WTC11 (cell line): Measurements from ENCODE around the gene RPL12. TPM values are rescaled to one million over a fixed set of nuclear protein-coding genes. Genes with fewer than 3 reads are reported as not detected.

Source experiments
- ATAC-seq: fragments of 200-7000 bp; cut with Tn5 transposase; 2 replicates; pipeline ENCODE4 v1.10.0; 2021; ENCODE audit warnings: mild to moderate bottlenecking, moderate library complexity
- CTCF ChIA-PET: fragments of 300-600 bp; sonication (Branson Sonifier 250); formaldehyde crosslinking; loops from one replicate; lab custom pipeline; 2021; ENCODE audit warnings: antibody characterized with exemption; lab: Charles Lee
- POLR2A ChIA-PET: fragments of 350-600 bp; sonication (Branson Sonifier 250); formaldehyde crosslinking; loops from one replicate; lab custom pipeline; 2021; ENCODE audit warnings: antibody characterized with exemption; lab: Charles Lee
- DNase-seq: peaks from one replicate; pipeline ENCODE4 v3.0.0; 2021; ENCODE audit warnings: low spot score
- H3K27ac Mint-ChIP-seq: 2 replicates; pipeline ENCODE4 v1.8.0; 2021; ENCODE audit warnings: mixed read lengths
- H3K27me3 Mint-ChIP-seq: 2 replicates; pipeline ENCODE4 v1.8.0; 2021; ENCODE audit warnings: low read depth, mild to moderate bottlenecking, moderate library complexity, mixed read lengths
- H3K36me3 Mint-ChIP-seq: 2 replicates; pipeline ENCODE4 v1.8.0; 2021; ENCODE audit warnings: mixed read lengths
- H3K4me1 Mint-ChIP-seq: 2 replicates; pipeline ENCODE4 v1.8.0; 2022; ENCODE audit warnings: mixed read lengths
- H3K4me3 Mint-ChIP-seq: 2 replicates; pipeline ENCODE4 v1.8.0; 2021; ENCODE audit warnings: mild to moderate bottlenecking, moderate library complexity, mixed read lengths
- H3K9me3 Mint-ChIP-seq: 2 replicates; pipeline ENCODE4 v1.8.0; 2021; ENCODE audit warnings: mixed read lengths
- ARID4B ChIP-seq: sonication (generic); formaldehyde crosslinking; IDR thresholded peaks from 2 replicates; pipeline ENCODE4 v1.8.0; 2023; ENCODE audit warnings: missing genetic modification reagents, mild to moderate bottlenecking, borderline replicate concordance
- ATF3 ChIP-seq: sonication (generic); formaldehyde crosslinking; conservative IDR thresholded peaks from 2 replicates; pipeline ENCODE4 v1.8.1; 2022; ENCODE audit warnings: mild to moderate bottlenecking, missing genetic modification reagents
- CDX4 ChIP-seq: fragments of 250-450 bp; sonication (Bioruptor Pico); IDR thresholded peaks from 2 replicates; pipeline ENCODE4 v1.9.0; 2021; ENCODE audit warnings: moderate library complexity, mild to moderate bottlenecking, inconsistent platforms, borderline replicate concordance
- CREB1 ChIP-seq: sonication (generic); formaldehyde crosslinking; IDR thresholded peaks from 2 replicates; pipeline ENCODE4 v1.8.0; 2023; ENCODE audit warnings: mild to moderate bottlenecking, missing genetic modification reagents
- FOXP1 ChIP-seq: sonication (generic); formaldehyde crosslinking; IDR thresholded peaks from 2 replicates; pipeline ENCODE4 v1.8.0; 2022; ENCODE audit warnings: missing genetic modification reagents, mild to moderate bottlenecking, moderate library complexity, borderline replicate concordance
- HMGA2 ChIP-seq: fragments of 250-450 bp; sonication (Bioruptor Pico); IDR thresholded peaks from 2 replicates; pipeline ENCODE4 v1.4.0; 2021; ENCODE audit warnings: mild to moderate bottlenecking, moderate library complexity
- IRF2 ChIP-seq: sonication (generic); formaldehyde crosslinking; IDR thresholded peaks from 2 replicates; pipeline ENCODE4 v1.8.0; 2022; ENCODE audit warnings: low read depth, missing genetic modification reagents, borderline replicate concordance
- MLX ChIP-seq: sonication (generic); formaldehyde crosslinking; IDR thresholded peaks from 2 replicates; pipeline ENCODE4 v1.8.1; 2023; ENCODE audit warnings: mild to moderate bottlenecking, missing genetic modification reagents, moderate library complexity
- NFATC4 ChIP-seq: fragments of 250-450 bp; sonication (Bioruptor Pico); IDR thresholded peaks from 2 replicates; pipeline ENCODE4 v1.9.0; 2021; ENCODE audit warnings: mild to moderate bottlenecking
- PRDM15 ChIP-seq: sonication (generic); formaldehyde crosslinking; IDR thresholded peaks from 2 replicates; pipeline ENCODE4 v1.8.0; 2022; ENCODE audit warnings: missing genetic modification reagents
- SMAD3 ChIP-seq: sonication (generic); formaldehyde crosslinking; IDR thresholded peaks from 2 replicates; pipeline ENCODE4 v1.8.0; 2022; ENCODE audit warnings: missing genetic modification reagents, mild to moderate bottlenecking, borderline replicate concordance
- SP1 ChIP-seq: sonication (generic); formaldehyde crosslinking; conservative IDR thresholded peaks from 2 replicates; pipeline ENCODE4 v1.8.1; 2022; ENCODE audit warnings: missing genetic modification reagents
- TEAD1 ChIP-seq: sonication (generic); formaldehyde crosslinking; IDR thresholded peaks from 2 replicates; pipeline ENCODE4 v1.8.0; 2022; ENCODE audit warnings: mild to moderate bottlenecking, missing genetic modification reagents
- ZNF138 ChIP-seq: sonication (generic); formaldehyde crosslinking; conservative IDR thresholded peaks from 2 replicates; pipeline ENCODE4 v1.8.1; 2022; ENCODE audit warnings: mild to moderate bottlenecking, moderate library complexity, missing genetic modification reagents
- ZNF232 ChIP-seq: sonication (generic); formaldehyde crosslinking; IDR thresholded peaks from 2 replicates; pipeline ENCODE4 v1.8.0; 2022; ENCODE audit warnings: mild to moderate bottlenecking, missing genetic modification reagents
- ZNF263 ChIP-seq: sonication (generic); formaldehyde crosslinking; IDR thresholded peaks from 2 replicates; pipeline ENCODE4 v1.8.1; 2022; ENCODE audit warnings: low read depth, mild to moderate bottlenecking, moderate library complexity, missing genetic modification reagents
- ZNF317 ChIP-seq: sonication (generic); formaldehyde crosslinking; IDR thresholded peaks from 2 replicates; pipeline ENCODE4 v1.8.1; 2023; ENCODE audit warnings: low read depth, mild to moderate bottlenecking, moderate library complexity, missing genetic modification reagents, borderline replicate concordance
- ZSCAN18 ChIP-seq: fragments of 250-450 bp; sonication (Bioruptor Pico); IDR thresholded peaks from 2 replicates; pipeline ENCODE4 v2.1.2; 2022; ENCODE audit warnings: mild to moderate bottlenecking, moderate library complexity
- total RNA-seq: library from RNA; stranded (reverse); gene quantifications from 3 replicates; pipeline ENCODE4 v1.2.3, GENCODE V29; 2021

The RPL12 gene
- total RNA-seq, 1 experiment from 2014 or later: 1,902 TPM

GRCh38 chr9:127496974-127497373 is 45.8 kb upstream of the RPL12 start:
- DNase-seq: no peak
- ChIA-PET POLR2A (no interaction called here), CTCF (no interaction called here)
- Mint-ChIP-seq H3K27ac (no peak overlapping the region), H3K9me3 (no peaks in the 10 kb centered on the region), H3K36me3 (peaks cover 9% of the 10 kb centered on the region), H3K27me3 (no peaks in the 10 kb centered on the region), H3K4me3 (no peak overlapping the region), H3K4me1 (no peaks in the 10 kb centered on the region)
- TF ChIP-seq HMGA2 (CRISPR knock-in tag): no peak
- TF ChIP-seq PRDM15: no peak
- TF ChIP-seq FOXP1 (CRISPR knock-in tag): no peak
- no peak for TF ChIP-seq TEAD1 (CRISPR knock-in tag)
- TF ChIP-seq CREB1 (CRISPR knock-in tag): no peak
- no peak for TF ChIP-seq CDX4
- no peak for TF ChIP-seq IRF2 (CRISPR knock-in tag)
- TF ChIP-seq MLX: no peak
- ATAC-seq: no peak

- ATAC-seq (no peak), DNase-seq (no peak)
- TF ChIP-seq HMGA2 (CRISPR knock-in tag): no peak
- TF ChIP-seq ZNF232 (CRISPR knock-in tag): no peak
- no peak for TF ChIP-seq ZNF138 (CRISPR knock-in tag)
- no peak for TF ChIP-seq ATF3
- no peak for TF ChIP-seq NFATC4 (CRISPR knock-in tag)
- TF ChIP-seq SMAD3 (CRISPR knock-in tag): no peak
- TF ChIP-seq ZNF263 (CRISPR knock-in tag): no peak
- TF ChIP-seq SP1: no peak
- TF ChIP-seq ZNF317 (CRISPR knock-in tag): no peak
- no peak for TF ChIP-seq ARID4B (CRISPR knock-in tag)
- TF ChIP-seq ZSCAN18 (CRISPR knock-in tag): no peak
- no peaks in the 10 kb centered on the region for H3K9me3 Mint-ChIP-seq
- H3K27ac Mint-ChIP-seq: 0 out of 2 replicates have a peak overlapping the region, but pooled peaks have one; percentile 24
- no peaks in the 10 kb centered on the region for H3K4me1 Mint-ChIP-seq
- ChIA-PET CTCF (no interaction called here), POLR2A (no interaction called here)
- peaks cover 9% of the 10 kb centered on the region for H3K36me3 Mint-ChIP-seq
- no peak overlapping the region for H3K4me3 Mint-ChIP-seq
- no peaks in the 10 kb centered on the region for H3K27me3 Mint-ChIP-seq
These were observed 44.8 kb upstream of the RPL12 start for GRCh38 chr9:127495884-127496555.
